Measurements from ENCODE around the gene COPS4. TPM values are rescaled to one million over a fixed set of nuclear protein-coding genes. Genes with fewer than 3 reads are reported as not detected.

The COPS4 gene
- 101 and 103 TPM in 2 replicates for total RNA-seq

GRCh38 chr4:83034630-83035494 lies at the start of gene COPS4:
TSS of gene COPS4 (plus strand) at chr4:83035183. CDS start at chr4:83035225, 42 bp downstream.

GRCh38 chr4:83010522-83011318 lies 24.3 kb upstream of the COPS4 start, which contains the start of gene LIN54:
TSS of gene LIN54 (minus strand) at chr4:83010823. CDS start at chr4:82984844, 25,979 bp downstream.

GRCh38 chr4:83114576-83114975 lies 79.6 kb downstream of the COPS4 start, which contains the start of gene PLAC8:
TSS of gene PLAC8 (minus strand) at chr4:83114729. CDS start at chr4:83107921, 6,808 bp downstream.

Small RNA genes lying within 50 kb of the gene (small RNA-seq; reads per million reads assigned to genes)
- gene RNU6-615P = not detected

Other genes with a start within 250 kb of the COPS4 start
- gene SCD5, start 236.4 kb upstream of the COPS4 start, total RNA-seq = 55.7 and 72.3 TPM in 2 replicates
- gene SEC31A, start 144.0 kb upstream of the COPS4 start, total RNA-seq = 364 and 458 TPM in 2 replicates
- 5.2 and 5.5 TPM in 2 replicates for gene THAP9, start 134.4 kb upstream of the COPS4 start, total RNA-seq
- 18.4 and 25.9 TPM in 2 replicates for gene LIN54, start 24.4 kb upstream of the COPS4 start, total RNA-seq
- gene PLAC8, start 79.5 kb downstream of the COPS4 start, total RNA-seq = 0.22 TPM in 1 of 2 replicates, not detected in the other
- 24.8 and 27.8 TPM in 2 replicates for gene COQ2, start 249.6 kb downstream of the COPS4 start, total RNA-seq